ENCODE results near the gene GGT5.

- TF ChIP-seq EP300 (IDR thresholded peaks at IDR 0.05) (no peak), CTCF (IDR thresholded peaks at IDR 0.05) (no peak), POLR2A (IDR thresholded peaks at IDR 0.05) (no peak), POLR2AphosphoS5 (IDR thresholded peaks at IDR 0.05) (no peak)
Measured at GRCh38 chr22:24184057-24184798, 60.7 kb downstream of the GGT5 start.
